Measurements from ENCODE around the gene TMEM150C.

DNA sequence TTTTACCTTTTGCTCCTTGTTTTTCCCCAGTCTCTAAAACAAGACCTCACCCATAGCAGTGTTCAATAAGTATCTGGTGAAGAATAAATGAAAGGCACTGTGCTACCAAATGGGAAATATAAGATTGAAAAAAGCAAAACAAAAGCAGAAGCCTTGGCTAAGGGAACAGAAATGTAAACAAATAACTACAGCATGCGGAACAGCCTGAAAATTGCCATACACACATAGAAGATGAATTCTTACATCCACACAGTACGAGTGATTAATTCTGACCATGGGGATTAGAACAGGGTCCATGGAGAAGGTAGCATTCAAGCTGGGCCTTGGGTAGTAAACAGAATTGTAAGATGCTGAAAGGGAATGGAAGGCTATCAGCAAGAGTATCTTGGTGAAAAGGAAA is 40.5 kb downstream of the TMEM150C start:
- no peak for TF ChIP-seq POLR2A (IDR thresholded peaks at IDR 0.05)
- TF ChIP-seq, protein P1, sequence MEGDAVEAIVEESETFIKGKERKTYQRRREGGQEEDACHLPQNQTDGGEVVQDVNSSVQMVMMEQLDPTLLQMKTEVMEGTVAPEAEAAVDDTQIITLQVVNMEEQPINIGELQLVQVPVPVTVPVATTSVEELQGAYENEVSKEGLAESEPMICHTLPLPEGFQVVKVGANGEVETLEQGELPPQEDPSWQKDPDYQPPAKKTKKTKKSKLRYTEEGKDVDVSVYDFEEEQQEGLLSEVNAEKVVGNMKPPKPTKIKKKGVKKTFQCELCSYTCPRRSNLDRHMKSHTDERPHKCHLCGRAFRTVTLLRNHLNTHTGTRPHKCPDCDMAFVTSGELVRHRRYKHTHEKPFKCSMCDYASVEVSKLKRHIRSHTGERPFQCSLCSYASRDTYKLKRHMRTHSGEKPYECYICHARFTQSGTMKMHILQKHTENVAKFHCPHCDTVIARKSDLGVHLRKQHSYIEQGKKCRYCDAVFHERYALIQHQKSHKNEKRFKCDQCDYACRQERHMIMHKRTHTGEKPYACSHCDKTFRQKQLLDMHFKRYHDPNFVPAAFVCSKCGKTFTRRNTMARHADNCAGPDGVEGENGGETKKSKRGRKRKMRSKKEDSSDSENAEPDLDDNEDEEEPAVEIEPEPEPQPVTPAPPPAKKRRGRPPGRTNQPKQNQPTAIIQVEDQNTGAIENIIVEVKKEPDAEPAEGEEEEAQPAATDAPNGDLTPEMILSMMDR (IDR thresholded peaks at IDR 0.05) = no peak
- no peak for TF ChIP-seq EP300 (IDR thresholded peaks at IDR 0.05)
- no peak for TF ChIP-seq POLR2AphosphoS5 (IDR thresholded peaks at IDR 0.05)
